Parathyroid adenoma (tissue), 2 donors: ENCODE data around the gene ZNF253.
A peak's percentile ranks its signal among the peaks of the same experiment; 100 is the strongest.
"Not testable (repeated sequence)": the region's sequence is repeated elsewhere in the genome, so short reads cannot be mapped to it uniquely, and the experiment has no call there.

Experiments
- H2AFZ ChIP-seq: fragments of 300-600 bp; sonication (generic); one replicate; pipeline ENCODE4 v1.7.0; 2017; ENCODE audit warnings: antibody characterized with exemption, mild to moderate bottlenecking
- H3K27ac ChIP-seq: fragments of 300-600 bp; sonication (generic); one replicate; pipeline ENCODE4 v1.7.0; 2017
- H3K27me3 ChIP-seq: fragments of 300-600 bp; sonication (generic); one replicate; pipeline ENCODE4 v1.7.0; 2017; ENCODE audit warnings: low read length; ENCODE audit not compliant: control insufficient read depth, insufficient read depth
- H3K36me3 ChIP-seq: fragments of 300-600 bp; sonication (generic); one replicate; pipeline ENCODE4 v1.7.0; 2017; ENCODE audit warnings: low read length; ENCODE audit not compliant: control insufficient read depth, insufficient read depth
- H3K4me1 ChIP-seq: fragments of 300-600 bp; sonication (generic); one replicate; pipeline ENCODE4 v1.7.0; 2017; ENCODE audit warnings: control low read depth
- H3K4me2 ChIP-seq: fragments of 300-600 bp; sonication (generic); one replicate; pipeline ENCODE4 v1.7.0; 2017; ENCODE audit warnings: low read length
- H3K4me3 ChIP-seq: fragments of 300-600 bp; sonication (generic); one replicate; pipeline ENCODE4 v1.7.0; 2017; ENCODE audit warnings: low read depth, low read length
- H3K79me2 ChIP-seq: fragments of 300-600 bp; sonication (generic); one replicate; pipeline ENCODE4 v1.7.0; 2017; ENCODE audit warnings: control low read depth
- H3K9ac ChIP-seq: fragments of 300-600 bp; sonication (generic); one replicate; pipeline ENCODE4 v1.7.0; 2017; ENCODE audit warnings: mild to moderate bottlenecking
- H3K9me3 ChIP-seq: fragments of 300-600 bp; sonication (generic); one replicate; pipeline ENCODE4 v1.7.0; 2017; ENCODE audit warnings: low read length; ENCODE audit not compliant: control insufficient read depth
- CTCF ChIP-seq: fragments of 300-600 bp; sonication (generic); IDR thresholded peaks from one replicate; pipeline ENCODE4 v1.7.0; 2017; ENCODE audit warnings: antibody characterized with exemption, mild to moderate bottlenecking
- donor health status: primary hyperparathyroidism.

Gene ZNF253

GRCh38 chr19:19866611-19867248 is 1.0 kb downstream of the ZNF253 start:
- H3K9me3 ChIP-seq = no peaks in the 10 kb centered on the region
- peaks cover 8% of the 10 kb centered on the region for H3K4me1 ChIP-seq
- peaks cover 20% of the 10 kb centered on the region for H3K79me2 ChIP-seq
- H3K4me3 ChIP-seq = peak overlapping the region; percentile 87
- no peaks in the 10 kb centered on the region for H3K27me3 ChIP-seq
- peak overlapping the region; percentile 73 for H3K9ac ChIP-seq
- peak overlapping the region; percentile 90 for H2AFZ ChIP-seq
- H3K4me2 ChIP-seq = peak overlapping the region; percentile 79
- TF ChIP-seq CTCF = no peak
- no peaks in the 10 kb centered on the region for H3K36me3 ChIP-seq
- peak overlapping the region; percentile 95 for H3K27ac ChIP-seq

- H3K4me1 ChIP-seq, H3K27ac ChIP-seq, H3K4me3 ChIP-seq, H2AFZ ChIP-seq, H3K9me3 ChIP-seq, H3K27me3 ChIP-seq, H3K4me2 ChIP-seq, H3K9ac ChIP-seq, H3K36me3 ChIP-seq: not testable (repeated sequence)
- H3K79me2 ChIP-seq = peaks cover 28% of the 10 kb centered on the region
Measured at GRCh38 chr19:19870086-19870485, 4.4 kb downstream of the ZNF253 start.

- Histone ChIP-seq H3K79me2 (peaks cover 25% of the 10 kb centered on the region), H3K9me3 (no peaks in the 10 kb centered on the region), H3K4me2 (no peak overlapping the region), H3K4me1 (peaks cover 8% of the 10 kb centered on the region), H3K4me3 (no peak overlapping the region), H2AFZ (no peak overlapping the region), H3K27ac (no peak overlapping the region), H3K9ac (no peak overlapping the region), H3K36me3 (no peaks in the 10 kb centered on the region), H3K27me3 (no peaks in the 10 kb centered on the region)
- no peak for TF ChIP-seq CTCF
Measured at GRCh38 chr19:19871932-19872331, 6.2 kb downstream of the ZNF253 start.

- Histone ChIP-seq H3K9ac (no peak overlapping the region), H3K27me3 (no peaks in the 10 kb centered on the region), H3K4me3 (no peak overlapping the region), H3K79me2 (peaks cover 17% of the 10 kb centered on the region), H3K27ac (no peak overlapping the region), H3K4me2 (no peak overlapping the region), H3K9me3 (no peaks in the 10 kb centered on the region), H2AFZ (no peak overlapping the region), H3K4me1 (peaks cover 3% of the 10 kb centered on the region), H3K36me3 (no peaks in the 10 kb centered on the region)
- TF ChIP-seq CTCF = no peak
Measured at GRCh38 chr19:19873381-19873780, 7.7 kb downstream of the ZNF253 start.

- no peak overlapping the region for H3K27ac ChIP-seq
- H3K4me2 ChIP-seq = no peak overlapping the region
- H3K36me3 ChIP-seq = peaks cover 2% of the 10 kb centered on the region
- no peak overlapping the region for H3K9ac ChIP-seq
- TF ChIP-seq CTCF = no peak
- peaks cover 12% of the 10 kb centered on the region for H3K79me2 ChIP-seq
- no peak overlapping the region for H3K4me3 ChIP-seq
- no peaks in the 10 kb centered on the region for H3K27me3 ChIP-seq
- H2AFZ ChIP-seq = no peak overlapping the region
- H3K4me1 ChIP-seq = no peaks in the 10 kb centered on the region
- no peaks in the 10 kb centered on the region for H3K9me3 ChIP-seq
Measured at GRCh38 chr19:19877724-19878123, 12.0 kb downstream of the ZNF253 start.
